Heart right ventricle (tissue), 16 donors: ENCODE results near the gene LAMA5. TPM values are rescaled to one million over a fixed set of nuclear protein-coding genes. Genes with fewer than 3 reads are reported as not detected.

Source experiments
- ATAC-seq, 8 donors: fragments of 200-7000 bp; cut with Tn5 transposase; one replicate each; pipeline ENCODE4 v1.9.1; 2020; ENCODE audit warnings: mild to moderate bottlenecking in 8 of 8, moderate library complexity in 8 of 8, moderate number of reproducible peaks in 1 of 8
- DNase-seq, 2 donors: peaks; one replicate each; pipeline ENCODE4 v3.0.0-alpha.2; 2020
- H3K27ac ChIP-seq, 10 donors: fragments of 200-600 bp; sonication (generic) in 2 of 10; one replicate each; pipeline versions ENCODE4 v1.5.0 to v1.8.0; 2020 to 2022; ENCODE audit warnings: mild to moderate bottlenecking in 3 of 10
- H3K27me3 ChIP-seq, 7 donors: fragments of 200-600 bp; one replicate each; pipeline ENCODE4 v1.8.0; 2021 to 2022; ENCODE audit warnings: mild to moderate bottlenecking in 2 of 7
- H3K36me3 ChIP-seq, 9 donors: fragments of 200-600 bp; sonication (generic) in 1 of 9; one replicate each; pipeline versions ENCODE4 v1.5.0 to v1.8.0; 2020 to 2022; ENCODE audit warnings: mild to moderate bottlenecking in 2 of 9
- H3K4me1 ChIP-seq, 9 donors: fragments of 200-600 bp; sonication (generic) in 1 of 9; one replicate each; pipeline versions ENCODE4 v1.5.0 to v1.8.0; 2020 to 2022; ENCODE audit warnings: mild to moderate bottlenecking in 4 of 9
- H3K4me3 ChIP-seq, 10 donors: fragments of 200-600 bp; sonication (generic) in 2 of 10; one replicate each; pipeline versions ENCODE4 v1.5.0 to v1.8.0; 2020 to 2022; ENCODE audit warnings: mild to moderate bottlenecking in 7 of 10, moderate library complexity in 2 of 10
- H3K9me3 ChIP-seq, 11 donors: fragments of 200-600 bp in 10 of 11; sonication (generic) in 2 of 11; one replicate each; pipeline versions ENCODE4 v1.5.0 to v1.8.0; 2013 to 2022; ENCODE audit warnings: mild to moderate bottlenecking in 2 of 11, control low read depth in 1 of 11, moderate library complexity in 1 of 11
- WGBS, 2 donors: extraction: QIAGEN DNeasy Blood & Tissue Kit; methylation state at CpG; one replicate each; pipeline ENCODE4 v1.1.7; 2013; ENCODE audit warnings: inconsistent platforms in 1 of 2; 5-methylcytosine and 5-hydroxymethylcytosine counted together
- intact Hi-C, 10 donors: fragments of 100-400 bp; cut with DNase I; formaldehyde crosslinking; loops; one replicate each; pipeline versions ENCODE4 v1.11.1 to v1.14.2; 2022
- polyA plus RNA-seq, 2 donors: library from polyadenylated mRNA; stranded (reverse); fragments of 200-250 nt; gene quantifications; one replicate each; pipeline ENCODE4 v1.2.3, GENCODE V29; 2013
- total RNA-seq, 10 donors: library from RNA; stranded (reverse); fragmentation: NEBNext Ultra II Directional in 3 of 10; extraction: Animal tissue kit (Norgen Biotek cat#: 25700) in 3 of 10; gene quantifications; one replicate each; pipeline versions ENCODE4 v1.2.1 to v1.2.4, GENCODE V29; 2021 to 2023
- TF ChIP-seq, protein P1 (sequence below), 9 donors: fragments of 200-600 bp; sonication (generic) in 2 of 9; IDR thresholded peaks; one replicate each; pipeline versions ENCODE4 v1.5.0 to v1.8.0; 2021 to 2022; ENCODE audit warnings: antibody characterized with exemption in 9 of 9, mild to moderate bottlenecking in 5 of 9, moderate library complexity in 1 of 9
- donor health status: Arrhythmogenic right ventricular cardiomyopathy.
- donor health status: ischemic (EF 13 %, LVEDD 7.1; RV severe dilation, severe dysfunction).
- donor health status: healthy with polysubstance abuse.
- donor health status: DM: no; HTN: yes; CAD: no.
- donor health status: DM: no; HTN: no; CAD: no.
- donor health status: ischemic (EF 25% LVEDD 6.9; RV normal size, moderate dysfunction).
- donor health status: ischemic (EF 25% LVEDD 5.7; RV mildly dilated, moderate dysfunction).
- donor health status: healthy.
- donor health status: DM: yes; HTN: yes; CAD: no.
- donor health status: Ischemic cardiomyopathy.
- donor health status: ischemic (EF 35%, LVEDD 5.7; RV mildly dilated, moderate dysfunction).
- donor health status: nonischemic (EF 11% LVEDD 7.7; RV severe dilation, severe dysfunction).
- donor health status: DM: yes; HTN: yes; CAD: no.
- donor health status: PGD.
- donor health status: ischemic (EF 29% LVEDD 5.4; RV normal size, mild dysfunction).
- donor health status: nonischemic (EF 23%, LVEDD 6.1; RV moderate dilation, normal function).

Gene LAMA5
- total and polyA plus RNA-seq, 12 donors, result 53.9 to 358 (median 76.5) TPM

DNA sequence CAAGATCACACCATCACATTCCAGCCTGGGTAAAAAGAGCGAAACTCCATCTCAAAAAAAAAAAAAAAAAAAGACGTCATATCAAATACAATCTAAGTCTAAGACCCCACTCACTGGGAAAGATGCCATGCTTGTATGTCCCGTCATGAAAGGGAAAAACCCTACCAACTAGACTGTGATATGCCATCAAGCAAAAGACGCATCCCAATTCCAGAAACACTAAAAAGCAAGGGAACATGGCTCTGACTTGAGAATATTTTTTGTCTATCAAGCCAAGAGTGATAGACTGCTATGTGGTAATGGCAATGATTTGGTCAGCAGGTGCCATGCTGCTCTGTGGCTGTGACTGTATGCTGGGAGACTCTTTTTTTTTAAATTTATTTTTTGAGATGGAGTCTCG is 23.0 kb downstream of the LAMA5 start:
- Histone ChIP-seq H3K36me3 (peaks cover 0 to 99% (median 44%) of the 10 kb centered on the region in 9 donors), H3K9me3 (peaks cover 0 to 11% (median 0%) of the 10 kb centered on the region in 11 donors), H3K27me3 (no peaks in the 10 kb centered on the region), H3K4me3 (no peak overlapping the region), H3K4me1 (no peaks in the 10 kb centered on the region), H3K27ac (no peak overlapping the region)
- ATAC-seq (no peak), DNase-seq (no peak)
- intact Hi-C loops, result loop anchor here in 1 of 10 donors (5.0 kb wide), 1 partner anchor 37 kb away; no protein-coding TSS in a partner anchor
- 95 to 97% methylated on average over 5 of the region's 5 CpGs for WGBS, 2 donors
- TF ChIP-seq, protein P1, sequence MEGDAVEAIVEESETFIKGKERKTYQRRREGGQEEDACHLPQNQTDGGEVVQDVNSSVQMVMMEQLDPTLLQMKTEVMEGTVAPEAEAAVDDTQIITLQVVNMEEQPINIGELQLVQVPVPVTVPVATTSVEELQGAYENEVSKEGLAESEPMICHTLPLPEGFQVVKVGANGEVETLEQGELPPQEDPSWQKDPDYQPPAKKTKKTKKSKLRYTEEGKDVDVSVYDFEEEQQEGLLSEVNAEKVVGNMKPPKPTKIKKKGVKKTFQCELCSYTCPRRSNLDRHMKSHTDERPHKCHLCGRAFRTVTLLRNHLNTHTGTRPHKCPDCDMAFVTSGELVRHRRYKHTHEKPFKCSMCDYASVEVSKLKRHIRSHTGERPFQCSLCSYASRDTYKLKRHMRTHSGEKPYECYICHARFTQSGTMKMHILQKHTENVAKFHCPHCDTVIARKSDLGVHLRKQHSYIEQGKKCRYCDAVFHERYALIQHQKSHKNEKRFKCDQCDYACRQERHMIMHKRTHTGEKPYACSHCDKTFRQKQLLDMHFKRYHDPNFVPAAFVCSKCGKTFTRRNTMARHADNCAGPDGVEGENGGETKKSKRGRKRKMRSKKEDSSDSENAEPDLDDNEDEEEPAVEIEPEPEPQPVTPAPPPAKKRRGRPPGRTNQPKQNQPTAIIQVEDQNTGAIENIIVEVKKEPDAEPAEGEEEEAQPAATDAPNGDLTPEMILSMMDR (IDR thresholded peaks at IDR 0.05), result no peak

DNA sequence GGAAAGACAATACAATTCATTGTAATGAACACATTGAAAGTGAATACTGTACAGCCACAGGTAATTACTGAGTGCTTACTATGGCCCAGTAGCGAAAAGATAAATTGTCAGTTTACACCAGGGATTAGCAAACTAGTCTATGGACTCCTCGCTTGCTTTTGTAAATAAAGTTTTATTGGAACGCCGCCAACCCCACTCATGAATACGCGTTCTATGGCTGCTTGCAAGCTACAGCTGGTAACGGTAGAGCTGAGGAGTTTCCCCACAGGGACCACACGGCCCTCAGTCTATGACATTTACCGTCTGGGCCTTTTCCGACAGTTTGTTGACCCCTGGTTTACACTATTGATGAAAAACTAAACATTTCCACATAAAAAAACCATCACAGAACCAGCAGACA is 24.2 kb downstream of the LAMA5 start:
- Histone ChIP-seq H3K4me3 (no peak overlapping the region), H3K36me3 (peaks cover 0 to 100% (median 54%) of the 10 kb centered on the region in 9 donors), H3K27ac (no peak overlapping the region), H3K27me3 (no peaks in the 10 kb centered on the region), H3K4me1 (no peaks in the 10 kb centered on the region), H3K9me3 (peaks cover 0 to 5% (median 0%) of the 10 kb centered on the region in 11 donors)
- intact Hi-C loops, result loop anchor here in 1 of 10 donors (5.0 kb wide), 1 partner anchor 36 kb away; no protein-coding TSS in a partner anchor
- DNase-seq, result no peak
- TF ChIP-seq, protein P1 (IDR thresholded peaks at IDR 0.05), result no peak
- no peak for ATAC-seq
- WGBS, 2 donors, result 75 to 81% methylated on average over 10 of the region's 10 CpGs

DNA sequence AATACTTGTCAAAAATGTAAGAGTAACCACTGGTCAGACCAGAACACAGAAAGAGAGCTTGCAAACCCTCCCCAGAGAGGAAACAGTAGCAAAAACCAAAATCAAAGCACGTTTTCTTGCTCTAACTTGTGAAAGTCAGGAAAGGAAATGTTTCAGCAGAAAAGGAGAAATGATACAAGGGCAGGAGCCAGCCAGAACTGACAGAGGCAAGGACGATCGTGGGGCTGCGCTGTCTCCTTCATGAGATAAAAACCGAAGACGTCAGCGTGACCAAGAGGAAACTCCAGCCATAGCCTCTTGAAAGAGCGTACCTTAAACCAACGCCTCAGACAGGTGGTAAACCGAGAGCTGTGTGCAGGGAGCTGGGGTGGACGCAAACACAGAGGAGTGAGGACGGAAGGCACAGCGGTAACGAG is 27.5 kb downstream of the LAMA5 start:
- 71 to 79% methylated on average over 14 of the region's 14 CpGs for WGBS, 2 donors
- Histone ChIP-seq H3K4me3 (no peak overlapping the region), H3K9me3 (peaks cover 0 to 5% (median 0%) of the 10 kb centered on the region in 11 donors), H3K36me3 (peaks cover 0 to 99% (median 54%) of the 10 kb centered on the region in 9 donors), H3K27me3 (no peaks in the 10 kb centered on the region), H3K4me1 (no peaks in the 10 kb centered on the region), H3K27ac (no peak overlapping the region)
- no peak for DNase-seq
- no peak for ATAC-seq
- TF ChIP-seq, protein P1 (IDR thresholded peaks at IDR 0.05), result no peak
- intact Hi-C loops, result loop anchor here in 1 of 10 donors (5.0 kb wide), 1 partner anchor 32 kb away; no protein-coding TSS in a partner anchor

DNA sequence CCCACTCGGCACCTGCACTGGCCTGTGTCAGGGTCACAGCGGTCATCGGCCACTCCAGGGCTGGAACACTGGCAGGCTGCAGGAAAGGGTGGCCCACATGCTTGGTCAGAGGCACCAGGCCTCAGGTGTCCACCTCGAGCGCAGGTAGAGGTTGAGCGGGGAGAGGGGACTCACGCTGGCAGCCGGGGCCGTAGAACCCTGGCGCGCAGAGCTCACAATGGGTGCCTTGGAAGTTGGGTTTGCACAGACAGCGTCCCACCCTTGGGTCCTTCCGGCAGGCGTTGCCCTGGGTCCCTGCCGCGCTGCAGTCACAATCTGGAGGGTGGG is 28.9 kb downstream of the LAMA5 start:
- WGBS, 2 donors, result 97% methylated on average over 15 to 16 of the region's 16 CpGs
- no peaks in the 10 kb centered on the region for H3K4me1 ChIP-seq
- TF ChIP-seq, protein P1 (IDR thresholded peaks at IDR 0.05), result no peak
- no peak overlapping the region for H3K4me3 ChIP-seq
- peaks cover 0 to 5% (median 0%) of the 10 kb centered on the region in 11 donors for H3K9me3 ChIP-seq
- intact Hi-C loops, result no loop called here
- no peak for ATAC-seq
- H3K27me3 ChIP-seq, result no peaks in the 10 kb centered on the region
- no peak overlapping the region for H3K27ac ChIP-seq
- peaks cover 4 to 99% (median 59%) of the 10 kb centered on the region in 9 donors for H3K36me3 ChIP-seq
- DNase-seq, result no peak
